HAP-1 (cell line): ENCODE measurements around the gene GOLT1B.

Experiments used
- DNase-seq, 2 experiments: peaks; one replicate each; pipeline ENCODE4 v3.0.0-alpha.2; 2016 to 2020; ENCODE audit warnings: low spot score in 2 of 2
- H3K27me3 ChIP-seq: fragments of 250-450 bp; sonication (Bioruptor Pico); 2 replicates; pipeline ENCODE4 v1.5.1; 2020; ENCODE audit warnings: low read depth, mild to moderate bottlenecking, moderate library complexity
- H3K36me3 ChIP-seq: fragments of 250-450 bp; sonication (Bioruptor Pico); replicated peaks from 2 replicates; pipeline ENCODE4 v1.5.1; 2020; ENCODE audit warnings: mild to moderate bottlenecking
- H3K4me1 ChIP-seq: fragments of 250-450 bp; sonication (Bioruptor Pico); 2 replicates; pipeline ENCODE4 v1.5.1; 2020; ENCODE audit warnings: mild to moderate bottlenecking
- H3K4me3 ChIP-seq: fragments of 250-450 bp; sonication (Bioruptor Pico); 2 replicates; pipeline ENCODE4 v1.5.1; 2020; ENCODE audit warnings: mild to moderate bottlenecking, moderate library complexity
- H3K9me3 ChIP-seq: fragments of 250-450 bp; sonication (Bioruptor Pico); 2 replicates; pipeline ENCODE4 v1.5.1; 2020; ENCODE audit warnings: mild to moderate bottlenecking, moderate library complexity
- in situ Hi-C: fragments of 300-500 bp; cut with MboI; formaldehyde crosslinking; loops from 3 replicates; pipeline ENCODE4 v1.14.3; 2020; ENCODE audit warnings: low sequenced_read_pairs, inconsistent platforms, mixed read lengths

Gene GOLT1B

GRCh38 chr12:21528953-21529352 lies 27.4 kb downstream of the GOLT1B start:
- Histone ChIP-seq H3K4me1 (peaks cover 2% of the 10 kb centered on the region; the same call in 1 of the 2 replicates), H3K4me3 (no peak overlapping the region), H3K9me3 (peaks cover 2% of the 10 kb centered on the region), H3K27me3 (peaks cover 36% of the 10 kb centered on the region), H3K36me3 (0 out of 2 replicates have a peak, but pooled peaks cover 3% of the 10 kb centered on the region)
- in situ Hi-C loops: no loop called here
- no peak for DNase-seq

GRCh38 chr12:21529456-21529855 lies 27.9 kb downstream of the GOLT1B start:
- DNase-seq: no peak
- H3K27me3 ChIP-seq: peaks cover 36% of the 10 kb centered on the region
- H3K9me3 ChIP-seq: no peaks in the 10 kb centered on the region
- no peak overlapping the region for H3K4me3 ChIP-seq
- 0 out of 2 replicates have a peak, but pooled peaks cover 3% of the 10 kb centered on the region for H3K36me3 ChIP-seq
- peaks cover 2% of the 10 kb centered on the region; the same call in 1 of the 2 replicates for H3K4me1 ChIP-seq
- in situ Hi-C loops: no loop called here

GRCh38 chr12:21538061-21538653 lies 36.6 kb downstream of the GOLT1B start:
- H3K9me3 ChIP-seq: no peaks in the 10 kb centered on the region
- H3K4me3 ChIP-seq: no peak overlapping the region
- in situ Hi-C loops: no loop called here
- peaks cover 9% of the 10 kb centered on the region for H3K27me3 ChIP-seq
- no peaks in the 10 kb centered on the region for H3K4me1 ChIP-seq
- H3K36me3 ChIP-seq: no peaks in the 10 kb centered on the region
- DNase-seq: no peak

GRCh38 chr12:21539797-21540196 lies 38.2 kb downstream of the GOLT1B start:
- Histone ChIP-seq H3K36me3 (no peaks in the 10 kb centered on the region), H3K4me3 (no peak overlapping the region), H3K9me3 (no peaks in the 10 kb centered on the region), H3K27me3 (peaks cover 13% of the 10 kb centered on the region), H3K4me1 (no peaks in the 10 kb centered on the region)
- DNase-seq: no peak
- in situ Hi-C loops: no loop called here

DNA sequence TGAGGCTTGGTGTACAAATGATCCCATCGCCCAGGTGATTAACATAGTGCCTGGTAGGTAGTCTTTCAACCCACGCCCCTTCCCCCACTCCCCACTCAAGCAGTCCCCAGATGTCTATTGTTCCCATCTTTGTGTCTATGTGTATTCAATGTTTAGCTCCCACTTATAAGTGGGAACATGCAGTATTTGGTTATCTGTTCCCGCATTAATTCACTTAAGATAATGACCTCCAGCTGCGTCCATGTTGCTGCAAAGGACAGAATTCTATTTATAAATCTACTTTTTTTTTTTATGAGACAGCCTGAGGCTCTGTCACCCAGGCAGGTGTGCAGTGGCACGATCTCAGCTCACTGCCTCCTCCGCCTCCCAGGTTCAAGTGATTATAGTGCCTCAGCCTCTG lies 40.2 kb downstream of the GOLT1B start:
- no peak for DNase-seq
- no peaks in the 10 kb centered on the region for H3K4me1 ChIP-seq
- no peak overlapping the region for H3K4me3 ChIP-seq
- in situ Hi-C loops: no loop called here
- H3K27me3 ChIP-seq: peaks cover 8% of the 10 kb centered on the region
- H3K36me3 ChIP-seq: no peaks in the 10 kb centered on the region
- no peaks in the 10 kb centered on the region for H3K9me3 ChIP-seq

DNA sequence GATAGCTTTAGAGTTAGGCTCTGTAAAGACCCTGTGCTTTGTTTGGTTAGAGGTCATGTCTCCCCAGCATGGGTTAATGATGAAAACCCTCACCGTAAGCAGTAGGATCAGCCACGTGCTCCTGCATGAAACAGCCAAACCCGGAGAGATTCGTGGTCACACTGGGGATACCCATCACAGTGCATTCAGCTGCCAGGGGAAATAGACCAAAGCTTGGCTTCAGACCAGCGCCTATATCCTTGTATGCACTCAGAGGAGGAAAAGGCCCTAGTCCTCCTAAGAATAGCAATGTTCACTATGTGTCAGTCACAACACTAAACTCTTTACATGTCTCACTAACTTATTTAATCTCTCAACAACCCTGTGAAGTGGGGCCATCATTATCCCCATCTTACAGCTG lies 40.8 kb downstream of the GOLT1B start:
- in situ Hi-C loops: no loop called here
- Histone ChIP-seq H3K27me3 (peaks cover 8% of the 10 kb centered on the region), H3K36me3 (no peaks in the 10 kb centered on the region), H3K4me3 (no peak overlapping the region), H3K4me1 (no peaks in the 10 kb centered on the region), H3K9me3 (no peaks in the 10 kb centered on the region)
- no peak for DNase-seq

- no peak overlapping the region for H3K4me3 ChIP-seq
- no peaks in the 10 kb centered on the region for H3K4me1 ChIP-seq
- H3K9me3 ChIP-seq: no peaks in the 10 kb centered on the region
- H3K27me3 ChIP-seq: peaks cover 9% of the 10 kb centered on the region
- DNase-seq: no peak
- in situ Hi-C loops: no loop called here
- H3K36me3 ChIP-seq: no peaks in the 10 kb centered on the region
These were observed 41.6 kb downstream of the GOLT1B start for GRCh38 chr12:21543151-21543550.

DNA sequence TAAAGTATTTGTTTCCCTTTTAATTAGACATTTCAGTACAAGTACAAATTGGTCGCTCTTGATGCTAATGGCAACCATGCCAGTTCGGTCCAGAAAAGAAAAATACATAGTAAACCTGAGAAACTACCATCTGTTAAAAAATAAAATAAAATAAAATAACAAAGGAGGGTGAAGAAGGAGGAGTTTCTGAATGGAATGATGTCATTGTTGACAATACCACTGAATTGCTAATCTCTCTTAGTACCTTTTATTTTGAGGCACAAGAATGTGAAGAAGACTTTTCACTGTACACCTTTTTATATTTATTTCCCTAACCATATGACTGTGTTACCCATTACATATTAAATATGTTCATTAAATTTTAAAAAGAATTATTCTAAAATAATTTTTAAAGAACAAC lies 44.0 kb downstream of the GOLT1B start:
- DNase-seq: no peak
- peaks cover 6% of the 10 kb centered on the region for H3K27me3 ChIP-seq
- no peaks in the 10 kb centered on the region for H3K9me3 ChIP-seq
- in situ Hi-C loops: no loop called here
- H3K36me3 ChIP-seq: no peaks in the 10 kb centered on the region
- no peaks in the 10 kb centered on the region for H3K4me1 ChIP-seq
- H3K4me3 ChIP-seq: no peak overlapping the region

GRCh38 chr12:21546716-21547115 lies 45.1 kb downstream of the GOLT1B start:
- H3K27me3 ChIP-seq: peaks cover 6% of the 10 kb centered on the region
- H3K4me3 ChIP-seq: no peak overlapping the region
- H3K9me3 ChIP-seq: no peaks in the 10 kb centered on the region
- no peaks in the 10 kb centered on the region for H3K36me3 ChIP-seq
- in situ Hi-C loops: no loop called here
- no peaks in the 10 kb centered on the region for H3K4me1 ChIP-seq
- no peak for DNase-seq

GRCh38 chr12:21547437-21547836 lies 45.8 kb downstream of the GOLT1B start:
- Histone ChIP-seq H3K9me3 (no peaks in the 10 kb centered on the region), H3K27me3 (peaks cover 6% of the 10 kb centered on the region), H3K4me1 (no peaks in the 10 kb centered on the region), H3K4me3 (no peak overlapping the region), H3K36me3 (no peaks in the 10 kb centered on the region)
- in situ Hi-C loops: no loop called here
- no peak for DNase-seq

DNA sequence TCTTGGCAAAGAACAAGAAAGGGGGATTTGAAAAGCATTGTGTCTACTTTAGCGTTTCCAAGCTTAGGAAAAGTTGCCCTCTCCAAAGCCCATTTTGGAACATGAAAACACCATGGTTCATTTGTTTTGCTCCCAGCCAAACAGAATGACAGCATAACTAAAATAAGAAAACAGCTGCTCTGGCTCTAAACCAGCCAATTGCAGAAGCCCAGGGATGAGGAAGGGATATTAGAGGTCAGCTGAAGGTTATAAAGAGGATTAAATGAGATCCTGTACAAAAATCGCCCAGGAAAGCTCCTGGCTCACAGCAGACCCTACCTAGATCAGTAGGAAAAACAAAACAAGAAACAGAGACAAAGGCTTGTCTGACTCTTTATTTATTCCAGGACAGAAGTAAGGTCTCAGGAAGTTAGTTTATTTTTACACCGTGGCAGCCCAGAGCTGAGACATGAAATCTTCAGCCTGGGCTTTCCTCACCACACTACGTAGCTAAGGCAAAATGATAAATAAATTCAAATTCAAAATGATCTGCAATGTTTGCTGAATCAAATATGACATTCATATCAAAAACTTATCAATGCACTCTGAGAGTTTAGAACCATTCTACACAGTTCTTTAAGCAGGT lies 50.4 kb downstream of the GOLT1B start:
- peaks cover 2% of the 10 kb centered on the region; the same call in 1 of the 2 replicates for H3K27me3 ChIP-seq
- no peaks in the 10 kb centered on the region for H3K9me3 ChIP-seq
- in situ Hi-C loops: no loop called here
- H3K36me3 ChIP-seq: no peaks in the 10 kb centered on the region
- no peak for DNase-seq
- no peak overlapping the region for H3K4me3 ChIP-seq
- no peaks in the 10 kb centered on the region for H3K4me1 ChIP-seq

GRCh38 chr12:21552635-21553328 lies 51.2 kb downstream of the GOLT1B start:
- H3K27me3 ChIP-seq: peaks cover 2% of the 10 kb centered on the region; the same call in 1 of the 2 replicates
- no peak overlapping the region for H3K4me3 ChIP-seq
- H3K9me3 ChIP-seq: no peaks in the 10 kb centered on the region
- in situ Hi-C loops: no loop called here
- no peaks in the 10 kb centered on the region for H3K4me1 ChIP-seq
- no peaks in the 10 kb centered on the region for H3K36me3 ChIP-seq
- peak in 1 of 2 experiments; percentile 5 for DNase-seq

DNA sequence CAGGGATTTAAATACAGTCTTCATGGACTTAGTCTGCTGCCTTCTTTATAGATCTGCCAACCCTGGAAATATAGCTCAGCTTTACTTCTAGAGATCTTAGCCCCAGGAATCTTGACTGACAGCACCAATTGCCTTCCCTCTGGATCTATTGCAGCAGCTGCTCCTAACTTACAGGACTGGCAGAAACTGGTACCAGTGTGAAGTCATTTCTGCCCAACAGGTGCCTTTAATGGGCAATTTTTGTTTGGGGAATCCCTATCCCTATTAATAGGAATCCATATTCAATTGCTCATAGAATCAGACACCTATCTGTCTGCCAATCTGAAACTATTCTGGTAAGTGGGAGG lies 51.7 kb downstream of the GOLT1B start:
- Histone ChIP-seq H3K4me3 (no peak overlapping the region), H3K9me3 (no peaks in the 10 kb centered on the region), H3K27me3 (peaks cover under 1% of the 10 kb centered on the region; the same call in 1 of the 2 replicates), H3K36me3 (no peaks in the 10 kb centered on the region), H3K4me1 (no peaks in the 10 kb centered on the region)
- DNase-seq: no peak
- in situ Hi-C loops: no loop called here

- H3K36me3 ChIP-seq: no peaks in the 10 kb centered on the region
- no peak for DNase-seq
- H3K27me3 ChIP-seq: peaks cover 2% of the 10 kb centered on the region; the same call in 1 of the 2 replicates
- in situ Hi-C loops: no loop called here
- H3K4me3 ChIP-seq: no peak overlapping the region
- no peaks in the 10 kb centered on the region for H3K9me3 ChIP-seq
- no peaks in the 10 kb centered on the region for H3K4me1 ChIP-seq
These were observed 56.6 kb downstream of the GOLT1B start for GRCh38 chr12:21558100-21558679.
